T47D (cell line): ENCODE data around the gene NINJ2.

Experiments used
- DNase-seq, 2 experiments: peaks; one replicate each; pipeline versions ENCODE4 v3.0.0 to v3.0.0-alpha.2; 2011 to 2012; ENCODE audit warnings: low read depth in 1 of 2, low spot score in 1 of 2
- JUND ChIP-seq: IDR thresholded peaks from 2 replicates; pipeline ENCODE4 v1.6.1; 2012; ENCODE audit warnings: low read depth
- in situ Hi-C: cut with HindIII; loops from 2 replicates; pipeline ENCODE4 v1.10.0; 2016; ENCODE audit warnings: low sequenced_read_pairs, low pct_unique_long_range_greater_than_20kb

The NINJ2 gene

GRCh38 chr12:664075-664778 lies 982 bp upstream of the NINJ2 start:
- TF ChIP-seq JUND, result no peak
- DNase-seq, result no peak
- in situ Hi-C loops, result no loop called here

GRCh38 chr12:662566-663292 lies 516 bp downstream of the NINJ2 start:
- TF ChIP-seq JUND, result no peak
- DNase-seq, result no peak
- in situ Hi-C loops, result no loop called here

GRCh38 chr12:661720-662486 lies 1.3 kb downstream of the NINJ2 start:
- in situ Hi-C loops, result no loop called here
- no peak for DNase-seq
- no peak for TF ChIP-seq JUND

- DNase-seq, result no peak
- no peak for TF ChIP-seq JUND
- in situ Hi-C loops, result no loop called here
Observed at GRCh38 chr12:659090-659683, 4.1 kb downstream of the NINJ2 start.

GRCh38 chr12:650983-651382 lies 12.3 kb downstream of the NINJ2 start:
- in situ Hi-C loops, result no loop called here
- TF ChIP-seq JUND, result no peak
- peak in 1 of 2 experiments; percentile 46 for DNase-seq

GRCh38 chr12:647385-648085 lies 15.7 kb downstream of the NINJ2 start:
- in situ Hi-C loops, result no loop called here
- DNase-seq, result no peak
- no peak for TF ChIP-seq JUND

- no peak for TF ChIP-seq JUND
- DNase-seq, result no peak
- in situ Hi-C loops, result no loop called here
Observed at GRCh38 chr12:646442-647384, 16.5 kb downstream of the NINJ2 start.

- no peak for TF ChIP-seq JUND
- no peak for DNase-seq
- in situ Hi-C loops, result no loop called here
Observed at GRCh38 chr12:645563-646071, 17.6 kb downstream of the NINJ2 start.

- in situ Hi-C loops, result no loop called here
- no peak for TF ChIP-seq JUND
- DNase-seq, result no peak
Observed at GRCh38 chr12:644818-645552, 18.3 kb downstream of the NINJ2 start.

- TF ChIP-seq JUND, result no peak
- in situ Hi-C loops, result no loop called here
- DNase-seq, result no peak
Observed at GRCh38 chr12:644303-644639, 19.0 kb downstream of the NINJ2 start.
